GM23338 (cell line): Measurements from ENCODE around the gene GPR61. TPM values are rescaled to one million over a fixed set of nuclear protein-coding genes. Genes with fewer than 3 reads are reported as not detected.

Experiments used
- ATAC-seq: fragments of 200-7000 bp; cut with Tn5 transposase; 3 replicates; pipeline ENCODE4 v1.9.1; 2020
- DNase-seq: peaks from one replicate; pipeline ENCODE4 v3.0.0-alpha.2; 2015; ENCODE audit warnings: low spot score
- H2AFZ ChIP-seq: fragments of 200-600 bp; sonication (generic); 2 replicates; pipeline ENCODE4 v1.8.0; 2016; ENCODE audit warnings: antibody characterized with exemption, mild to moderate bottlenecking, moderate library complexity
- H3F3A ChIP-seq: fragments of 200-600 bp; sonication (generic); replicated peaks from 2 replicates; pipeline ENCODE4 v1.8.0; 2017; ENCODE audit warnings: antibody characterized with exemption, mixed run types, low read depth
- H3K27ac ChIP-seq: fragments of 200-600 bp; sonication (generic); 2 replicates; pipeline ENCODE4 v1.6.1; 2016; ENCODE audit warnings: low read depth
- H3K27me3 ChIP-seq: fragments of 200-600 bp; sonication (generic); 2 replicates; pipeline ENCODE4 v1.8.0; 2016; ENCODE audit warnings: mild to moderate bottlenecking, mixed run types, moderate library complexity; ENCODE audit not compliant: insufficient read depth
- H3K36me3 ChIP-seq: fragments of 200-600 bp; sonication (generic); 2 replicates; pipeline ENCODE4 v1.8.0; 2016; ENCODE audit warnings: mild to moderate bottlenecking; ENCODE audit not compliant: insufficient read depth
- H3K4me1 ChIP-seq: fragments of 200-600 bp; sonication (generic); 2 replicates; pipeline ENCODE4 v1.8.0; 2016; ENCODE audit warnings: mild to moderate bottlenecking, moderate library complexity; ENCODE audit not compliant: insufficient read depth
- H3K4me2 ChIP-seq: fragments of 200-600 bp; sonication (generic); 2 replicates; pipeline ENCODE4 v1.7.1; 2017; ENCODE audit warnings: mixed run types
- H3K4me3 ChIP-seq: fragments of 200-600 bp; sonication (generic); 2 replicates; pipeline ENCODE4 v1.6.1; 2016; ENCODE audit warnings: mixed run types
- H3K79me2 ChIP-seq: fragments of 200-600 bp; sonication (generic); replicated peaks from 2 replicates; pipeline ENCODE4 v1.8.0; 2017; ENCODE audit warnings: mild to moderate bottlenecking; ENCODE audit not compliant: insufficient read depth
- H3K9me2 ChIP-seq: fragments of 200-600 bp; sonication (generic); 2 replicates; pipeline ENCODE4 v1.8.0; 2017; ENCODE audit not compliant: insufficient read depth
- H4K20me1 ChIP-seq: fragments of 200-600 bp; sonication (generic); replicated peaks from 2 replicates; pipeline ENCODE4 v1.8.0; 2017; ENCODE audit warnings: mild to moderate bottlenecking; ENCODE audit not compliant: insufficient read depth
- H3K27ac Mint-ChIP-seq: 2 replicates; pipeline ENCODE4 v1.8.0; 2020; ENCODE audit warnings: inconsistent platforms, mild to moderate bottlenecking, moderate library complexity, mixed read lengths
- H3K27me3 Mint-ChIP-seq: 3 replicates; pipeline ENCODE4 v1.8.0; 2022; ENCODE audit warnings: low read depth, mild to moderate bottlenecking, moderate library complexity, mixed read lengths, inconsistent platforms; ENCODE audit not compliant: insufficient read depth, poor library complexity
- H3K36me3 Mint-ChIP-seq: 3 replicates; pipeline ENCODE4 v1.8.0; 2021; ENCODE audit warnings: low read depth, mild to moderate bottlenecking, inconsistent platforms, moderate library complexity, mixed read lengths
- H3K4me1 Mint-ChIP-seq: 3 replicates; pipeline ENCODE4 v1.8.0; 2020; ENCODE audit warnings: mild to moderate bottlenecking, inconsistent platforms, mixed read lengths
- H3K4me3 Mint-ChIP-seq: 3 replicates; pipeline ENCODE4 v1.8.0; 2021; ENCODE audit warnings: moderate library complexity, mild to moderate bottlenecking, inconsistent platforms, mixed read lengths
- H3K9me3 Mint-ChIP-seq: 3 replicates; pipeline ENCODE4 v1.8.0; 2020; ENCODE audit warnings: moderate library complexity, mild to moderate bottlenecking, inconsistent platforms, mixed read lengths
- ETS1 ChIP-seq: IDR thresholded peaks from 2 replicates; pipeline ENCODE4 v1.6.1; 2016; ENCODE audit warnings: antibody characterized with exemption
- EZH2 ChIP-seq: fragments of 200-600 bp; sonication (generic); IDR thresholded peaks from one replicate; pipeline ENCODE4 v1.8.0; 2017; ENCODE audit warnings: antibody characterized with exemption, mild to moderate bottlenecking, low read depth; ENCODE audit not compliant: unreplicated experiment
- JUNB ChIP-seq: IDR thresholded peaks from one replicate; pipeline ENCODE4 v1.6.1; 2016; ENCODE audit warnings: antibody characterized with exemption; ENCODE audit not compliant: unreplicated experiment
- POLR2AphosphoS5 ChIP-seq: IDR thresholded peaks from 2 replicates; pipeline ENCODE4 v1.6.1; 2016; ENCODE audit warnings: antibody characterized with exemption, low read depth
- REST ChIP-seq: IDR thresholded peaks from one replicate; pipeline ENCODE4 v1.6.1; 2018; ENCODE audit warnings: antibody characterized with exemption; ENCODE audit not compliant: unreplicated experiment
- STAT1 ChIP-seq: IDR thresholded peaks from one replicate; pipeline ENCODE4 v1.6.1; 2016; ENCODE audit warnings: antibody characterized with exemption; ENCODE audit not compliant: unreplicated experiment
- ZNF114 ChIP-seq: fragments of 250-450 bp; sonication (Bioruptor Pico); IDR thresholded peaks from 2 replicates; pipeline ENCODE4 v1.5.0; 2020; ENCODE audit warnings: mild to moderate bottlenecking, moderate library complexity
- ZNF331 ChIP-seq: fragments of 250-450 bp; sonication (Bioruptor Pico); IDR thresholded peaks from 2 replicates; pipeline ENCODE4 v1.5.0; 2020; ENCODE audit warnings: low read depth, mild to moderate bottlenecking, moderate library complexity
- polyA plus RNA-seq: library from polyadenylated mRNA; unstranded; fragments of >200 nt; fragmentation: Nextera tagmentation; extraction: Ambion mirVana; gene quantifications from 2 replicates; pipeline ENCODE4 v1.2.1, GENCODE V29; 2016
- total RNA-seq: library from RNA; depleted of rRNA; stranded (reverse); fragments of >200 nt; shearing (Covaris generic); gene quantifications from 2 replicates; pipeline ENCODE4 v1.2.3, GENCODE V29; 2014
- TF ChIP-seq, protein P1 (sequence below), 2 experiments: fragments of 200-600 bp in 1 of 2; sonication (generic) in 1 of 2; conservative IDR thresholded peaks; 2 replicates each; pipeline versions ENCODE4 v1.5.1 to v1.6.1; 2016 to 2017; ENCODE audit warnings: antibody characterized with exemption in 2 of 2, low read depth in 2 of 2, mild to moderate bottlenecking in 2 of 2, moderate library complexity in 1 of 2

Gene GPR61
- total and polyA plus RNA-seq, 2 experiments from 2014 or later = 0.13 TPM; not detected in 1

- DNase-seq (peak; percentile 97), ATAC-seq (peak; percentile 48)
- peak overlapping the region; percentile 60 for H3K4me3 Mint-ChIP-seq
- H3K79me2 ChIP-seq = peaks cover 36% of the 10 kb centered on the region
- peak overlapping the region; percentile 81 for H3K4me2 ChIP-seq
- TF ChIP-seq, protein P1, sequence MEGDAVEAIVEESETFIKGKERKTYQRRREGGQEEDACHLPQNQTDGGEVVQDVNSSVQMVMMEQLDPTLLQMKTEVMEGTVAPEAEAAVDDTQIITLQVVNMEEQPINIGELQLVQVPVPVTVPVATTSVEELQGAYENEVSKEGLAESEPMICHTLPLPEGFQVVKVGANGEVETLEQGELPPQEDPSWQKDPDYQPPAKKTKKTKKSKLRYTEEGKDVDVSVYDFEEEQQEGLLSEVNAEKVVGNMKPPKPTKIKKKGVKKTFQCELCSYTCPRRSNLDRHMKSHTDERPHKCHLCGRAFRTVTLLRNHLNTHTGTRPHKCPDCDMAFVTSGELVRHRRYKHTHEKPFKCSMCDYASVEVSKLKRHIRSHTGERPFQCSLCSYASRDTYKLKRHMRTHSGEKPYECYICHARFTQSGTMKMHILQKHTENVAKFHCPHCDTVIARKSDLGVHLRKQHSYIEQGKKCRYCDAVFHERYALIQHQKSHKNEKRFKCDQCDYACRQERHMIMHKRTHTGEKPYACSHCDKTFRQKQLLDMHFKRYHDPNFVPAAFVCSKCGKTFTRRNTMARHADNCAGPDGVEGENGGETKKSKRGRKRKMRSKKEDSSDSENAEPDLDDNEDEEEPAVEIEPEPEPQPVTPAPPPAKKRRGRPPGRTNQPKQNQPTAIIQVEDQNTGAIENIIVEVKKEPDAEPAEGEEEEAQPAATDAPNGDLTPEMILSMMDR (conservative IDR thresholded peaks at IDR 0.05; ENCODE audit: low read depth in 2 of 2) = peak; percentile 96 to 99
- no peak for TF ChIP-seq EZH2
- peaks cover 14% of the 10 kb centered on the region for H3K4me1 ChIP-seq
- H3K27me3 Mint-ChIP-seq = peaks cover 8% of the 10 kb centered on the region
- H4K20me1 ChIP-seq = peaks cover 13% of the 10 kb centered on the region
- no peak overlapping the region; the same call in 1 of the 2 replicates for H2AFZ ChIP-seq
- peak overlapping the region; percentile 91; the same call in 1 of the 2 replicates for H3K4me3 ChIP-seq
- H3K36me3 ChIP-seq = no peaks in the 10 kb centered on the region
- no peaks in the 10 kb centered on the region for H3F3A ChIP-seq
- no peaks in the 10 kb centered on the region for H3K9me3 Mint-ChIP-seq
- H3K27ac Mint-ChIP-seq = peak overlapping the region; percentile 94
- no peaks in the 10 kb centered on the region for H3K36me3 Mint-ChIP-seq
- H3K27ac ChIP-seq = no peak overlapping the region
- H3K9me2 ChIP-seq = no peaks in the 10 kb centered on the region
- H3K4me1 Mint-ChIP-seq = peaks cover 30% of the 10 kb centered on the region
- no peaks in the 10 kb centered on the region for H3K27me3 ChIP-seq
Measured at GRCh38 chr1:109546311-109547109, 6.8 kb downstream of the GPR61 start.

DNA sequence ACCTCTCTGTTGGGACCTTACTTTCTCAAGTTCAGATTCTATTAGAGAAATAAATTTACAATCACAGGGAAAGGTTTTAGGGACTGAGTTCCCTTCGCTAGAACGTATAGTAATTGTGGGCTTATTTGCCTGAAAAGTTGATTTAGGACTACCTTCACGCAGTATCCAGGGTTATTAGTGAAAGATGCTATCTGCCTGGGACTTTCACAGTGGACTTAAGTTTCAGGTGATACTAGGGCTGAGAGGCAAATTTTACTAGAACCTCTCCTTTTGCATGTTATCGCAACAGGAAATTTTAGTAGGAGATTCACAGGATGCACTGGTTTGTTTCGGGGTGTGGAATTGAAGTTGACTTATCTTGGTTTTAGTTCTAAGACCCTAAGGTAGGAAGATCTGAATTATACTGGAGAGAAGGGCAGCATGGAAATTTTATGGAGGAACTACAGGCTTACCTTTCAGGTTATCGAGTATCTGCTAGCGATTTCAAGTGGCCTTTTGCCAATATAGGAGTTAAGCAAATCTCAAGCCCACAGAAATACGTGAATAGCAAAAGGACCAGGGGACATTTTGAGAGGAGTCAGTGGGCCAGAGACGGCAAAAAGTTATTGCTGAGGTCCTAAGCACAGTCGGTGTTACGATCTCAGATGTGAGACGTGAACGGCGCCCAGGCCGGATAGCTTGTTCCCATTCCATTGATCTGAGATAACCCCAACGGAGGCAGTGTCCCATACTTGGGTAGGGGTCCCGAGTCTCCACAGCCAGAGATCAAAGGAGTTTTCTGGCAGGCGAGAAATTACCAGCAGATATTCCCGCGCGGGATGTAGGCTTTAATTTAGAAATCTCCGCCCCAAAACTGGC is 8.0 kb downstream of the GPR61 start:
- Histone ChIP-seq H3K4me2 (peak overlapping the region; percentile 81), H3K27me3 (no peaks in the 10 kb centered on the region), H2AFZ (peak overlapping the region; percentile 52; the same call in 1 of the 2 replicates), H3K9me2 (no peaks in the 10 kb centered on the region), H3K27ac (peak overlapping the region; percentile 85), H3K4me3 (peak overlapping the region; percentile 91), H3K4me1 (peaks cover 14% of the 10 kb centered on the region), H3F3A (no peaks in the 10 kb centered on the region), H3K79me2 (peaks cover 47% of the 10 kb centered on the region), H4K20me1 (peaks cover 15% of the 10 kb centered on the region), H3K36me3 (no peaks in the 10 kb centered on the region)
- Mint-ChIP-seq H3K9me3 (no peaks in the 10 kb centered on the region), H3K4me1 (peaks cover 28% of the 10 kb centered on the region), H3K36me3 (no peaks in the 10 kb centered on the region), H3K27ac (peak overlapping the region; percentile 98), H3K27me3 (peaks cover 8% of the 10 kb centered on the region), H3K4me3 (peak overlapping the region; percentile 90)
- ATAC-seq (peak; percentile 7), DNase-seq (peak; percentile 40)
- TF ChIP-seq, protein P1 (conservative IDR thresholded peaks at IDR 0.05; ENCODE audit: low read depth in 2 of 2) = no peak
- TF ChIP-seq REST (no peak), STAT1 (no peak), ETS1 (no peak), POLR2AphosphoS5 (no peak), ZNF114 (CRISPR knock-in tag) (no peak), ZNF331 (CRISPR knock-in tag) (no peak), JUNB (no peak)
